WI38 (cell line): ENCODE measurements around the gene CATSPER3.

Experiments used
- H3K4me3 ChIP-seq: 2 replicates; pipeline ENCODE4 v1.5.1; 2011; ENCODE audit warnings: low read depth, mild to moderate bottlenecking, control low read depth, low read length
- CTCF ChIP-seq: IDR thresholded peaks from 2 replicates; pipeline ENCODE4 v1.5.1; 2012; ENCODE audit warnings: low read depth, mild to moderate bottlenecking, control low read depth, low read length

Gene CATSPER3

GRCh38 chr5:135019314-135019713 lies 51.6 kb downstream of the CATSPER3 start:
- no peak overlapping the region for H3K4me3 ChIP-seq
- no peak for TF ChIP-seq CTCF

GRCh38 chr5:135020111-135020895 lies 52.6 kb downstream of the CATSPER3 start:
- no peak overlapping the region for H3K4me3 ChIP-seq

GRCh38 chr5:135024956-135025729 lies 57.4 kb downstream of the CATSPER3 start:
- no peak overlapping the region for H3K4me3 ChIP-seq
- no peak for TF ChIP-seq CTCF

More at GRCh38 chr5:135020111-135020895, 52.6 kb downstream of the CATSPER3 start:
- TF ChIP-seq CTCF, result no peak

GRCh38 chr5:135025730-135026644 lies 58.3 kb downstream of the CATSPER3 start:
- no peak overlapping the region for H3K4me3 ChIP-seq
- TF ChIP-seq CTCF, result no peak

GRCh38 chr5:135026645-135027265 lies 59.0 kb downstream of the CATSPER3 start:
- no peak for TF ChIP-seq CTCF
- H3K4me3 ChIP-seq, result no peak overlapping the region

- H3K4me3 ChIP-seq, result no peak overlapping the region
- TF ChIP-seq CTCF, result no peak
Observed at GRCh38 chr5:135027266-135027696, 59.6 kb downstream of the CATSPER3 start.
